ENCODE results near the gene ZNF346. TPM values are rescaled to one million over a fixed set of nuclear protein-coding genes. Genes with fewer than 3 reads are reported as not detected.

The ZNF346 gene
- total and polyA plus RNA-seq, 2 of the 13 experiments (the other 11 are each of a cell fraction or from before 2014, with no cell fraction given): 8.6 to 19.4 TPM

DNA sequence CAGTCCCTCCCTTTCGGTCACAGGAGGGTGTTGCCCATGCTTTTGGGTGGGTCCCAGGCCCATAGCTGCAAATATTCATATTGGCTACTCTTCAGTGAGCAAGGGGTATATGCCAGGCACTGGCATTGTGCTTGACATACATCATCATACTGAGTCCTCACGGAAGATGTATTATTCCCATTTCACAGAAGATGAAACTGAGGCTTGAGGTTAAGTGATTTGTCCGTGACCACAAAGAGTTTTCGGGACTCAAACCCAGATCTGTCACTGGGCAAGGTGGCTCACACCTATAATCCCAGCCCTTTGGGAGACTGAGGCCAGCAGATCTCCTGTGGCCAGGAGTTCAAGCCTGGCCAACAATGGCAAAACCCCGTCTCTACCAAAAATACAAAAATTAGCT is 57.8 kb downstream of the ZNF346 start:
- Histone ChIP-seq H3K27me3 (ENCODE audit: control insufficient read depth in 1 of 2, insufficient read depth in 2 of 2, low read length in 2 of 2) (no peaks in the 10 kb centered on the region), H3K9ac (ENCODE audit: insufficient read depth, low read depth, low read length) (no peak overlapping the region), H4K20me1 (ENCODE audit: insufficient read depth, low read length) (no peaks in the 10 kb centered on the region), H2AFZ (ENCODE audit: low read length) (no peak overlapping the region), H3K27ac (ENCODE audit: extremely low read length, insufficient read depth, low read length) (no peak overlapping the region), H3K36me3 (replicated peaks in 1 of 2; ENCODE audit: control insufficient read depth in 1 of 2, insufficient read depth in 2 of 2, low read length in 2 of 2) (no peaks in the 10 kb centered on the region), H3K4me3 (replicated peaks in 1 of 3; ENCODE audit: insufficient read depth in 1 of 3, low read depth in 2 of 3, low read length in 3 of 3) (no peak overlapping the region), H3K4me2 (ENCODE audit: low read depth, low read length) (no peak overlapping the region), H3K79me2 (ENCODE audit: insufficient read depth, low read length) (no peaks in the 10 kb centered on the region), H3K4me1 (ENCODE audit: insufficient read depth, low read length) (peaks cover 26% of the 10 kb centered on the region), H3K9me3 (ENCODE audit: low read length) (no peaks in the 10 kb centered on the region)
- no TSS peak for BruUV-seq (replicated peaks)
- no peak for ATAC-seq
- CTCF ChIA-PET (ENCODE audit: low intra/inter-chr PET ratio, low total read pairs): no interaction called here
- WGBS (ENCODE audit: low lambda C conversion rate): 97% methylated on average over 5 of the region's 5 CpGs
- FAIRE-seq: no peak
- TF ChIP-seq MED8 (CRISPR knock-in tag; IDR thresholded peaks at IDR 0.05; ENCODE audit: insufficient replicate concordance) (no peak), MYC (CRISPR knock-in tag; IDR thresholded peaks at IDR 0.05; ENCODE audit: borderline replicate concordance) (no peak), CBX5 (CRISPR knock-in tag; IDR thresholded peaks at IDR 0.05; ENCODE audit: borderline replicate concordance) (no peak), ZNF629 (CRISPR knock-in tag; conservative IDR thresholded peaks at IDR 0.05) (peak; percentile 89), CENPT (CRISPR knock-in tag; IDR thresholded peaks at IDR 0.05; ENCODE audit: low read depth) (no peak), ZNF138 (CRISPR knock-in tag; IDR thresholded peaks at IDR 0.05; ENCODE audit: low read depth) (no peak)
- TF ChIP-seq, protein P1, sequence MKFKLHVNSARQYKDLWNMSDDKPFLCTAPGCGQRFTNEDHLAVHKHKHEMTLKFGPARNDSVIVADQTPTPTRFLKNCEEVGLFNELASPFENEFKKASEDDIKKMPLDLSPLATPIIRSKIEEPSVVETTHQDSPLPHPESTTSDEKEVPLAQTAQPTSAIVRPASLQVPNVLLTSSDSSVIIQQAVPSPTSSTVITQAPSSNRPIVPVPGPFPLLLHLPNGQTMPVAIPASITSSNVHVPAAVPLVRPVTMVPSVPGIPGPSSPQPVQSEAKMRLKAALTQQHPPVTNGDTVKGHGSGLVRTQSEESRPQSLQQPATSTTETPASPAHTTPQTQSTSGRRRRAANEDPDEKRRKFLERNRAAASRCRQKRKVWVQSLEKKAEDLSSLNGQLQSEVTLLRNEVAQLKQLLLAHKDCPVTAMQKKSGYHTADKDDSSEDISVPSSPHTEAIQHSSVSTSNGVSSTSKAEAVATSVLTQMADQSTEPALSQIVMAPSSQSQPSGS (CRISPR knock-in tag; IDR thresholded peaks at IDR 0.05): no peak
- POLR2A ChIA-PET: no interaction called here
- no peak for DNase-seq (ENCODE audit: low spot score)
- in situ Hi-C loops (cut with HindIII; ENCODE audit: extremely low pct_ligation_motif_present, low pct_unique_long_range_greater_than_20kb) (no loop called here), intact Hi-C loops (cut with micrococcal nuclease; ENCODE audit: unreplicated experiment) (no loop called here)

DNA sequence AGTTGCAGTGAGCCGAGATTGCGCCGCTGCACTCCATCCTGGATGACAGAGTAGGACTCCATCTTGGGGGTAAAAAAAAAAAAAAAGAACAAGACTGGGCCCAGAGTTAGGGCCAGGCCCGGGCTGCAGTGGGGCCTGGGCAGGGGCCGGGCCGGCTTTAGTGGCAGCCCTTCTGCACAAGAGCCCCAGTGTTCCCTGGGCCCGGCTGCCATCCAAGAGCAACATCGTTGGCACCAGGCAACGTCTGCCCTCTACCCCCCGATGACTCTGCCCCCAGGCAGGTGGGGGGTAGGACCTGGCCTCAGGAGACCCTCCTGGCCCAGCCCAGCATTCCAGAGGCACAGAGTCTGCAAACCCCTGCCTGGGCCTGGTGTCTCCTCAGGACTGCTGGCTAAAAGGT is 59.4 kb downstream of the ZNF346 start:
- ATAC-seq (no peak), DNase-seq (ENCODE audit: low spot score) (no peak), FAIRE-seq (no peak)
- BruUV-seq (replicated peaks): no TSS peak
- CTCF ChIA-PET (ENCODE audit: low intra/inter-chr PET ratio, low total read pairs): no interaction called here
- no peak overlapping the region for H2AFZ ChIP-seq (ENCODE audit: low read length)
- H3K9me3 ChIP-seq (ENCODE audit: low read length): no peaks in the 10 kb centered on the region
- H3K27me3 ChIP-seq (ENCODE audit: control insufficient read depth in 1 of 2, insufficient read depth in 2 of 2, low read length in 2 of 2): no peaks in the 10 kb centered on the region
- H3K79me2 ChIP-seq (ENCODE audit: insufficient read depth, low read length): no peaks in the 10 kb centered on the region
- in situ Hi-C loops (cut with HindIII; ENCODE audit: extremely low pct_ligation_motif_present, low pct_unique_long_range_greater_than_20kb) (no loop called here), intact Hi-C loops (cut with micrococcal nuclease; ENCODE audit: unreplicated experiment) (no loop called here)
- no peaks in the 10 kb centered on the region for H4K20me1 ChIP-seq (ENCODE audit: insufficient read depth, low read length)
- no peak overlapping the region for H3K4me3 ChIP-seq (replicated peaks in 1 of 3; ENCODE audit: insufficient read depth in 1 of 3, low read depth in 2 of 3, low read length in 3 of 3)
- no peak overlapping the region for H3K27ac ChIP-seq (ENCODE audit: extremely low read length, insufficient read depth, low read length)
- WGBS (ENCODE audit: low lambda C conversion rate): 94% methylated on average over 8 of the region's 10 CpGs
- H3K9ac ChIP-seq (ENCODE audit: insufficient read depth, low read depth, low read length): no peak overlapping the region
- H3K4me1 ChIP-seq (ENCODE audit: insufficient read depth, low read length): peaks cover 39% of the 10 kb centered on the region
- no peak overlapping the region for H3K4me2 ChIP-seq (ENCODE audit: low read depth, low read length)
- POLR2A ChIA-PET: no interaction called here
- H3K36me3 ChIP-seq (replicated peaks in 1 of 2; ENCODE audit: control insufficient read depth in 1 of 2, insufficient read depth in 2 of 2, low read length in 2 of 2): no peaks in the 10 kb centered on the region
- TF ChIP-seq NR2F2 (IDR thresholded peaks at IDR 0.05; ENCODE audit: borderline replicate concordance, low read depth): no peak
- TF ChIP-seq SMAD9 (CRISPR knock-in tag; IDR thresholded peaks at IDR 0.05): no peak
- no peak for TF ChIP-seq ZSCAN12 (CRISPR knock-in tag; IDR thresholded peaks at IDR 0.05)
- TF ChIP-seq ZNF33A (CRISPR knock-in tag; IDR thresholded peaks at IDR 0.05; ENCODE audit: borderline replicate concordance): no peak
- TF ChIP-seq ATF1 (CRISPR knock-in tag; IDR thresholded peaks at IDR 0.05): no peak
- TF ChIP-seq NRL (CRISPR knock-in tag; IDR thresholded peaks at IDR 0.05; ENCODE audit: borderline replicate concordance): no peak
- TF ChIP-seq CEBPG (CRISPR knock-in tag; IDR thresholded peaks at IDR 0.05): no peak
- no peak for TF ChIP-seq SMC3 (IDR thresholded peaks at IDR 0.05; ENCODE audit: low read length)
- TF ChIP-seq, protein P2, sequence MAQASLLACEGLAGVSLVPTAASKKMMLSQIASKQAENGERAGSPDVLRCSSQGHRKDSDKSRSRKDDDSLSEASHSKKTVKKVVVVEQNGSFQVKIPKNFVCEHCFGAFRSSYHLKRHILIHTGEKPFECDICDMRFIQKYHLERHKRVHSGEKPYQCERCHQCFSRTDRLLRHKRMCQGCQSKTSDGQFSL (CRISPR knock-in tag; IDR thresholded peaks at IDR 0.05): no peak
